Activated naive CD4-positive, alpha-beta T cell treated with anti-CD3 and anti-CD28 coated beads, Interleukin-2, amount 10 ng/mL, durations not matched to agents 7 days and 5 days (primary cell): ENCODE measurements around the gene CCDC183.
"Not testable (repeated sequence)": the region's sequence is repeated elsewhere in the genome, so short reads cannot be mapped to it uniquely, and the experiment has no call there.

Experiments
- CTCF ChIA-PET: fragments of 350-600 bp; sonication (Branson Sonifier 250); formaldehyde crosslinking; loops from one replicate; lab custom pipeline; 2021; ENCODE audit warnings: antibody characterized with exemption; lab: Charles Lee
- DNase-seq: peaks from one replicate; pipeline ENCODE4 v3.0.0-alpha.2; 2020
- H3K27ac Mint-ChIP-seq: one replicate; pipeline ENCODE4 v1.8.0; 2021; ENCODE audit warnings: mild to moderate bottlenecking, moderate library complexity, mixed read lengths
- H3K27me3 Mint-ChIP-seq: one replicate; pipeline ENCODE4 v1.8.0; 2021; ENCODE audit warnings: mild to moderate bottlenecking, mixed read lengths
- H3K36me3 Mint-ChIP-seq: one replicate; pipeline ENCODE4 v1.8.0; 2021; ENCODE audit warnings: mixed read lengths
- H3K4me1 Mint-ChIP-seq: one replicate; pipeline ENCODE4 v1.8.0; 2021; ENCODE audit warnings: mixed read lengths
- H3K4me3 Mint-ChIP-seq: one replicate; pipeline ENCODE4 v1.8.0; 2021; ENCODE audit warnings: mild to moderate bottlenecking, moderate library complexity, mixed read lengths
- H3K9me3 Mint-ChIP-seq: one replicate; pipeline ENCODE4 v1.8.0; 2021; ENCODE audit warnings: mixed read lengths

CCDC183 gene

GRCh38 chr9:136793086-136793946, 2.8 kb upstream of the CCDC183 start:
- CTCF ChIA-PET, result interaction anchor here (0.9 to 3.3 kb wide), 9 partner anchors 12 to 242 kb away, joined by 3 to 29 read pairs (median 5); partner anchors contain the start of genes PAXX and RABL6
- Mint-ChIP-seq H3K27me3 (peaks cover 43% of the 10 kb centered on the region), H3K27ac (no peak overlapping the region), H3K4me1 (peaks cover 33% of the 10 kb centered on the region), H3K4me3 (no peak overlapping the region), H3K36me3 (no peaks in the 10 kb centered on the region), H3K9me3 (no peaks in the 10 kb centered on the region)
- no peak for DNase-seq

GRCh38 chr9:136794281-136794999, 1.7 kb upstream of the CCDC183 start:
- H3K9me3 Mint-ChIP-seq, result no peaks in the 10 kb centered on the region
- peaks cover 45% of the 10 kb centered on the region for H3K27me3 Mint-ChIP-seq
- H3K27ac Mint-ChIP-seq, result no peak overlapping the region
- H3K4me1 Mint-ChIP-seq, result peaks cover 24% of the 10 kb centered on the region
- CTCF ChIA-PET, result interaction anchor here (0.7 to 3.3 kb wide), 5 partner anchors 11 to 240 kb away, joined by 3 to 29 read pairs (median 5); partner anchors contain the start of gene RABL6
- no peak overlapping the region for H3K4me3 Mint-ChIP-seq
- no peak for DNase-seq
- no peaks in the 10 kb centered on the region for H3K36me3 Mint-ChIP-seq

GRCh38 chr9:136795000-136795348, 1.2 kb upstream of the CCDC183 start:
- H3K27ac Mint-ChIP-seq, result no peak overlapping the region
- no peaks in the 10 kb centered on the region for H3K36me3 Mint-ChIP-seq
- CTCF ChIA-PET, result interaction anchor here (1.9 to 3.3 kb wide), 2 partner anchors 11 to 107 kb away, joined by 6 to 29 read pairs; partner anchors contain the start of gene RABL6

GRCh38 chr9:136796775-136797347, 723 bp downstream of the CCDC183 start:
- H3K27ac Mint-ChIP-seq, CTCF ChIA-PET, DNase-seq: not testable (repeated sequence)

More at GRCh38 chr9:136795000-136795348, 1.2 kb upstream of the CCDC183 start:
- Mint-ChIP-seq H3K4me1 (peaks cover 26% of the 10 kb centered on the region), H3K9me3 (no peaks in the 10 kb centered on the region), H3K27me3 (peaks cover 51% of the 10 kb centered on the region), H3K4me3 (no peak overlapping the region)
- no peak for DNase-seq

GRCh38 chr9:136798708-136799078, 2.6 kb downstream of the CCDC183 start:
- Mint-ChIP-seq H3K4me1 (peaks cover 21% of the 10 kb centered on the region), H3K27me3 (peaks cover 77% of the 10 kb centered on the region), H3K4me3 (no peak overlapping the region), H3K36me3 (no peaks in the 10 kb centered on the region), H3K9me3 (no peaks in the 10 kb centered on the region), H3K27ac (no peak overlapping the region)
- DNase-seq, result no peak
- CTCF ChIA-PET, result interaction anchor here (1.5 kb wide), 1 partner anchor 44 kb away, joined by 3 read pairs; the partner anchor contains the start of gene AJM1

More at GRCh38 chr9:136796775-136797347, 723 bp downstream of the CCDC183 start:
- not testable (repeated sequence) for H3K36me3 Mint-ChIP-seq, H3K4me3 Mint-ChIP-seq, H3K9me3 Mint-ChIP-seq
- Mint-ChIP-seq H3K27me3 (peaks cover 70% of the 10 kb centered on the region), H3K4me1 (peaks cover 27% of the 10 kb centered on the region)

GRCh38 chr9:136799079-136799853, 3.1 kb downstream of the CCDC183 start:
- Mint-ChIP-seq H3K27ac (no peak overlapping the region), H3K9me3 (no peaks in the 10 kb centered on the region), H3K27me3 (peaks cover 77% of the 10 kb centered on the region), H3K36me3 (peaks cover 2% of the 10 kb centered on the region), H3K4me3 (no peak overlapping the region), H3K4me1 (peaks cover 24% of the 10 kb centered on the region)
- no peak for DNase-seq
- CTCF ChIA-PET, result interaction anchor here (1.0 to 1.6 kb wide), 3 partner anchors 43 to 230 kb away, joined by 3 to 6 read pairs (median 4); partner anchors contain the start of gene AJM1

- Mint-ChIP-seq H3K4me3 (peak overlapping the region; percentile 74), H3K27ac (peak overlapping the region; percentile 58), H3K9me3 (no peaks in the 10 kb centered on the region)
Measured at GRCh38 chr9:136799854-136800657, 3.9 kb downstream of the CCDC183 start.

GRCh38 chr9:136802321-136802720, 6.2 kb downstream of the CCDC183 start:
- Mint-ChIP-seq H3K9me3 (no peaks in the 10 kb centered on the region), H3K27ac (no peak overlapping the region), H3K27me3 (peaks cover 52% of the 10 kb centered on the region), H3K4me1 (peaks cover 38% of the 10 kb centered on the region), H3K4me3 (no peak overlapping the region), H3K36me3 (peaks cover 2% of the 10 kb centered on the region)
- CTCF ChIA-PET, result interaction anchor here (2.0 to 6.7 kb wide), 2 partner anchors 9 to 10 kb away, joined by 8 to 29 read pairs; no protein-coding TSS in a partner anchor
- no peak for DNase-seq

More at GRCh38 chr9:136799854-136800657, 3.9 kb downstream of the CCDC183 start:
- CTCF ChIA-PET, result interaction anchor here (1.0 to 2.0 kb wide), 3 partner anchors 8 to 229 kb away, joined by 4 to 8 read pairs (median 6); partner anchors contain the start of gene AJM1
- DNase-seq, result peak; percentile 91
- peaks cover 24% of the 10 kb centered on the region for H3K4me1 Mint-ChIP-seq
- H3K36me3 Mint-ChIP-seq, result peaks cover 2% of the 10 kb centered on the region
- peaks cover 72% of the 10 kb centered on the region for H3K27me3 Mint-ChIP-seq

GRCh38 chr9:136803009-136803550, 6.9 kb downstream of the CCDC183 start:
- H3K27me3 Mint-ChIP-seq, result peaks cover 46% of the 10 kb centered on the region
- CTCF ChIA-PET, result interaction anchor here (1.0 to 6.7 kb wide), 2 partner anchors 10 to 81 kb away, joined by 3 to 29 read pairs; no protein-coding TSS in a partner anchor
- H3K4me3 Mint-ChIP-seq, H3K9me3 Mint-ChIP-seq, DNase-seq, H3K27ac Mint-ChIP-seq, H3K36me3 Mint-ChIP-seq: not testable (repeated sequence)
- peaks cover 38% of the 10 kb centered on the region for H3K4me1 Mint-ChIP-seq

- no peak for DNase-seq
- CTCF ChIA-PET, result interaction anchor here (1.0 to 6.7 kb wide), 2 partner anchors 10 to 80 kb away, joined by 3 to 29 read pairs; no protein-coding TSS in a partner anchor
Measured at GRCh38 chr9:136803551-136804508, 7.7 kb downstream of the CCDC183 start.

GRCh38 chr9:136804509-136805206, 8.5 kb downstream of the CCDC183 start:
- no peaks in the 10 kb centered on the region for H3K9me3 Mint-ChIP-seq
- H3K4me1 Mint-ChIP-seq, result peaks cover 48% of the 10 kb centered on the region
- H3K4me3 Mint-ChIP-seq, result no peak overlapping the region
- CTCF ChIA-PET, result interaction anchor here (6.7 kb wide), 1 partner anchor 11 kb away, joined by 29 read pairs; no protein-coding TSS in a partner anchor
- peaks cover 30% of the 10 kb centered on the region for H3K27me3 Mint-ChIP-seq
- H3K27ac Mint-ChIP-seq, result no peak overlapping the region
- H3K36me3 Mint-ChIP-seq, result peaks cover 9% of the 10 kb centered on the region
- DNase-seq, result no peak

More at GRCh38 chr9:136803551-136804508, 7.7 kb downstream of the CCDC183 start:
- Mint-ChIP-seq H3K36me3 (peaks cover 2% of the 10 kb centered on the region), H3K27ac (no peak overlapping the region), H3K9me3 (no peaks in the 10 kb centered on the region), H3K4me3 (peak overlapping the region; percentile 21), H3K27me3 (peaks cover 38% of the 10 kb centered on the region), H3K4me1 (peaks cover 40% of the 10 kb centered on the region)
